ENCODE results near the gene TMEM222. TPM values are rescaled to one million over a fixed set of nuclear protein-coding genes. Genes with fewer than 3 reads are reported as not detected.
A peak's percentile ranks its signal among the peaks of the same experiment; 100 is the strongest.

TMEM222 gene
- total RNA-seq, 1 experiment from 2014 or later, result 55.5 TPM

DNA sequence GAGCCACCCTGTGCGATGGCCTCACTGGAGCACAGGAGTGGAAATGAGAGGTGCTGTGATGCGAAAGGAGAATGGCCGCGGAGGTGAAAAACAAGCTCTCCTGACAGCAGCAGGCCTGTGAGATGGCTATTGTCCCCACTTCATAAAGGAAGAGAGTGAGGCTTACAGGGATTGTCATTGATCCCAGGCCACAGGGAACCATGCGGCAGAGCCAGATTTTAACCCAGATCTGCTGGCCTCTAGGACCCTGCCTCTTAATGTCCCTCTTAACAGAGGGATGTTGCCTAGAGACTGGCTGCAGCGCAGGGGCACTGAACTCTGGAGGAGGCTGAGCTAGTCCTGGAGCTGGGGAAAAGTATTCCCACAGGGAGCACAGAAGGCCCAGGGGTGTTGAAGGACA is 16.8 kb downstream of the TMEM222 start:
- H3K27ac ChIP-seq (ENCODE audit: low read depth, low read length, poor library complexity, severe bottlenecking), result no peak overlapping the region
- ChIA-PET POLR2A (ENCODE audit: low non-redundant PET) (no interaction called here), CTCF (no interaction called here)

GRCh38 chr1:27339213-27339612 is 17.2 kb downstream of the TMEM222 start:
- POLR2A ChIA-PET (ENCODE audit: low non-redundant PET), result no interaction called here

More for the DNA sequence above, 16.8 kb downstream of the TMEM222 start:
- DNase-seq (ENCODE audit: low spot score), result no peak
- H3K4me3 ChIP-seq (ENCODE audit: low read depth, low read length, poor library complexity, severe bottlenecking), result no peak overlapping the region
- H3K36me3 ChIP-seq (ENCODE audit: insufficient read depth, low read length, poor library complexity, severe bottlenecking), result peaks cover 18% of the 10 kb centered on the region
- intact Hi-C loops (cut with micrococcal nuclease; ENCODE audit: unreplicated experiment), result no loop called here
- BruUV-seq (replicated peaks), result no TSS peak
- no peaks in the 10 kb centered on the region for H3K27me3 ChIP-seq (replicated peaks; ENCODE audit: insufficient read depth, low read depth, low read length, poor library complexity)
- H3K9me3 ChIP-seq (ENCODE audit: low read depth, low read length, poor library complexity, severe bottlenecking), result no peaks in the 10 kb centered on the region
- TF ChIP-seq EZH2 (IDR thresholded peaks at IDR 0.05; ENCODE audit: borderline replicate concordance, low read depth, low read length, poor library complexity, severe bottlenecking), result no peak
- TF ChIP-seq, protein P1, sequence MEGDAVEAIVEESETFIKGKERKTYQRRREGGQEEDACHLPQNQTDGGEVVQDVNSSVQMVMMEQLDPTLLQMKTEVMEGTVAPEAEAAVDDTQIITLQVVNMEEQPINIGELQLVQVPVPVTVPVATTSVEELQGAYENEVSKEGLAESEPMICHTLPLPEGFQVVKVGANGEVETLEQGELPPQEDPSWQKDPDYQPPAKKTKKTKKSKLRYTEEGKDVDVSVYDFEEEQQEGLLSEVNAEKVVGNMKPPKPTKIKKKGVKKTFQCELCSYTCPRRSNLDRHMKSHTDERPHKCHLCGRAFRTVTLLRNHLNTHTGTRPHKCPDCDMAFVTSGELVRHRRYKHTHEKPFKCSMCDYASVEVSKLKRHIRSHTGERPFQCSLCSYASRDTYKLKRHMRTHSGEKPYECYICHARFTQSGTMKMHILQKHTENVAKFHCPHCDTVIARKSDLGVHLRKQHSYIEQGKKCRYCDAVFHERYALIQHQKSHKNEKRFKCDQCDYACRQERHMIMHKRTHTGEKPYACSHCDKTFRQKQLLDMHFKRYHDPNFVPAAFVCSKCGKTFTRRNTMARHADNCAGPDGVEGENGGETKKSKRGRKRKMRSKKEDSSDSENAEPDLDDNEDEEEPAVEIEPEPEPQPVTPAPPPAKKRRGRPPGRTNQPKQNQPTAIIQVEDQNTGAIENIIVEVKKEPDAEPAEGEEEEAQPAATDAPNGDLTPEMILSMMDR (conservative IDR thresholded peaks at IDR 0.05; ENCODE audit: low read depth, low read length), result no peak
- H3K4me1 ChIP-seq (ENCODE audit: insufficient read depth, low read length, poor library complexity, severe bottlenecking), result peaks cover 12% of the 10 kb centered on the region

DNA sequence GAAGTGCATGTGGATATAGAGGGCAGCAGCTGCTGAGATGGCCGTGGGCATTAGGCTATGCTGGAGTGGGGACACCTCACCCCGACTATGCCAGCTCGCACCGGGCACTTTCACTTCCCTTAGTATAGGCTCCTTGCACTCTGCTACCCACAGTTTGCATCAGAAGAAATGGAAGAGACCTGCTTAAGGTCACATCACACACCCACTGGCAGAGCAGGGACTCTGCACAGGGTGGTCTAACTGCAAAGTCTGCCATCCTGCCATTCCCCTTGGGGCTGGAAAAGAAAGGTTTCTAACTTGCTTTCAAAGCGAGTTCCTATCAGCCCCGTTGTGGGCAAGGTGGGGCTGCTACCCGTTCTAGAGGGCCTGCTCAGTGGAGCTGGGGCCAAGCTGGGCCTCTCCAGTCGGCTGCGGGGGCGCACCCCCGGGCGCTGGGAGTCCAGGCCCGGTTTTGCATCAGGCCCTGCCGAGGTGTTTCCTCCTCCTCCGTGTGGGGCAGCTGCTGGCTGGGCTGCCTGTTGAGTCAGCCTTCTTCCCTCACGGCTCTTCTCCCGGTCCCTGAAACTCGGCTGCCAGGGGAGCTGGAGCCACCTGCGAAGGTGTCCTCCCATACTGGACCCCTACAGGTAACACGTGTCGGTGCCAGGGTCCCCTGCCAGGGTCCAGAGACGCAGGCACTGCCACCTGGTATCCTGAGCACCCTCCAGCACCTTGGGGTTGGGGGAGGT is 19.7 kb downstream of the TMEM222 start, which contains the start of gene SYTL1:
Gene SYTL1 (plus strand): TSS at position 498 of the 728 bp plus-strand sequence. CDS start 3,313 bp downstream, outside the sequence.
- peak within 1 kb of the TSS; percentile 19 for H3K27ac ChIP-seq (ENCODE audit: low read depth, low read length, poor library complexity, severe bottlenecking)
- intact Hi-C loops (cut with micrococcal nuclease; ENCODE audit: unreplicated experiment), result no loop called here
- BruUV-seq (replicated peaks), result no TSS peak

More at GRCh38 chr1:27339213-27339612, 17.2 kb downstream of the TMEM222 start:
- Histone ChIP-seq H3K4me1 (ENCODE audit: insufficient read depth, low read length, poor library complexity, severe bottlenecking) (peaks cover 12% of the 10 kb centered on the region), H3K4me3 (ENCODE audit: low read depth, low read length, poor library complexity, severe bottlenecking) (no peak overlapping the region), H3K27me3 (replicated peaks; ENCODE audit: insufficient read depth, low read depth, low read length, poor library complexity) (no peaks in the 10 kb centered on the region), H3K27ac (ENCODE audit: low read depth, low read length, poor library complexity, severe bottlenecking) (no peak overlapping the region), H3K36me3 (ENCODE audit: insufficient read depth, low read length, poor library complexity, severe bottlenecking) (peaks cover 13% of the 10 kb centered on the region), H3K9me3 (ENCODE audit: low read depth, low read length, poor library complexity, severe bottlenecking) (no peaks in the 10 kb centered on the region)
- no peak for DNase-seq (ENCODE audit: low spot score)
- intact Hi-C loops (cut with micrococcal nuclease; ENCODE audit: unreplicated experiment), result no loop called here
- BruUV-seq (replicated peaks), result no TSS peak
- TF ChIP-seq, protein P1 (conservative IDR thresholded peaks at IDR 0.05; ENCODE audit: low read depth, low read length), result no peak
- TF ChIP-seq EZH2 (IDR thresholded peaks at IDR 0.05; ENCODE audit: borderline replicate concordance, low read depth, low read length, poor library complexity, severe bottlenecking), result no peak
- CTCF ChIA-PET, result no interaction called here

More for the DNA sequence above, 19.7 kb downstream of the TMEM222 start, which contains the start of gene SYTL1:
- CTCF ChIA-PET, result interaction anchor here (1.3 kb wide), 1 partner anchor 41 kb away, joined by 3 read pairs; no protein-coding TSS in a partner anchor
- POLR2A ChIA-PET (ENCODE audit: low non-redundant PET), result no interaction called here
- peaks cover 12% of the 10 kb centered on the region for H3K4me1 ChIP-seq (ENCODE audit: insufficient read depth, low read length, poor library complexity, severe bottlenecking)
- H3K9me3 ChIP-seq (ENCODE audit: low read depth, low read length, poor library complexity, severe bottlenecking), result no peaks in the 10 kb centered on the region
- H3K27me3 ChIP-seq (replicated peaks; ENCODE audit: insufficient read depth, low read depth, low read length, poor library complexity), result no peaks in the 10 kb centered on the region
- DNase-seq (ENCODE audit: low spot score), result peak; percentile 65
- TF ChIP-seq, protein P1 (conservative IDR thresholded peaks at IDR 0.05; ENCODE audit: low read depth, low read length), result no peak
- no peak for TF ChIP-seq EZH2 (IDR thresholded peaks at IDR 0.05; ENCODE audit: borderline replicate concordance, low read depth, low read length, poor library complexity, severe bottlenecking)
- peak within 1 kb of the TSS; percentile 30 for H3K4me3 ChIP-seq (ENCODE audit: low read depth, low read length, poor library complexity, severe bottlenecking)
- H3K36me3 ChIP-seq (ENCODE audit: insufficient read depth, low read length, poor library complexity, severe bottlenecking), result peaks cover 3% of the 10 kb centered on the region

Data from A673 (cell line).